NCI-H82 treated with DMSO at 0.1 percent for 48 hours (cell line): ENCODE data around the gene LRCH2.
"Not testable (repeated sequence)": the region's sequence is repeated elsewhere in the genome, so short reads cannot be mapped to it uniquely, and the experiment has no call there.

Source experiments
- DNase-seq: peaks from one replicate; lab custom pipeline; 2025; ENCODE audit not compliant: unreplicated experiment; lab: John Stamatoyannopoulos, UW

LRCH2 gene, protein sequence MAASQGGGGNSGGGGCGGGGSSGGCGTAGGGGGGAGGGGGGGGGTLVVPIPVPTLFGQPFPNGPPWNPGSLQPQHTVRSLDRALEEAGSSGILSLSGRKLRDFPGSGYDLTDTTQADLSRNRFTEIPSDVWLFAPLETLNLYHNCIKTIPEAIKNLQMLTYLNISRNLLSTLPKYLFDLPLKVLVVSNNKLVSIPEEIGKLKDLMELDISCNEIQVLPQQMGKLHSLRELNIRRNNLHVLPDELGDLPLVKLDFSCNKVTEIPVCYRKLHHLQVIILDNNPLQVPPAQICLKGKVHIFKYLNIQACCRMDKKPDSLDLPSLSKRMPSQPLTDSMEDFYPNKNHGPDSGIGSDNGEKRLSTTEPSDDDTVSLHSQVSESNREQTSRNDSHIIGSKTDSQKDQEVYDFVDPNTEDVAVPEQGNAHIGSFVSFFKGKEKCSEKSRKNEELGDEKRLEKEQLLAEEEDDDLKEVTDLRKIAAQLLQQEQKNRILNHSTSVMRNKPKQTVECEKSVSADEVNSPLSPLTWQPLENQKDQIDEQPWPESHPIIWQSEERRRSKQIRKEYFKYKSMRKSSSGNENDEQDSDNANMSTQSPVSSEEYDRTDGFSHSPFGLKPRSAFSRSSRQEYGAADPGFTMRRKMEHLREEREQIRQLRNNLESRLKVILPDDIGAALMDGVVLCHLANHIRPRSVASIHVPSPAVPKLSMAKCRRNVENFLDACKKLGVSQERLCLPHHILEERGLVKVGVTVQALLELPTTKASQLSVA

GRCh38 chrX:115233497-115234455 lies at the start of gene LRCH2:
Gene LRCH2 (minus strand): TSS chrX:115234096. CDS start chrX:115234041, 55 bp downstream.
- DNase-seq: peak; percentile 19

DNA sequence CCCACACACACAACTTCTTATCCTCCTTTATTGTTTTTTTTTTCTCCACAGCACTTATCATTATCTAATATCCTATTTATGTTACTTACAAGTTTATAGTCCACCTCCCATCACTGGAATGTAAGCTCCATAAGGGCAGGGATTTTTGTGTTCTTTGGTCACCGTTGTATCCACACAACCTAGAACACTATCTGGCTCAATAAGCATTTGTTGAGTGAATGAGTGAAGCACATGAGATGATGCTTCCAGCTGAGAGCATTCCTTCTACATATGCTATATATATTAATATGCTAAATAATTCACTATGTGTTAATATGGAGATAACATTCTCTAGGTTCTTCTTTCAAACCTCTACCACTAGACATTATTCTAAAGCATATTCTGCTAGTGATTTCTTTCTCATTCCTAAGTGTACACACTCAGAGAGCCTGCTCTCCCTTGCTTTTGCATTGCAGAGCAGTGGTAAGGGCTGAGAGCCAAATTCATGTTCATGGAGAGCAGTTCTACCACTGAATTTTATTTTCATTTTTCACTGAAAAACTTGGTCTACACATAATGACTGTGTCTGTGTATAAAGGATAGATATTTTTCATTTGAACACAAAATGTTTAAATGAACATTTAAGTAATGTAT lies 35.3 kb upstream of the LRCH2 start:
- DNase-seq: no peak

GRCh38 chrX:115268421-115268820 lies 34.5 kb upstream of the LRCH2 start:
- no peak for DNase-seq

DNA sequence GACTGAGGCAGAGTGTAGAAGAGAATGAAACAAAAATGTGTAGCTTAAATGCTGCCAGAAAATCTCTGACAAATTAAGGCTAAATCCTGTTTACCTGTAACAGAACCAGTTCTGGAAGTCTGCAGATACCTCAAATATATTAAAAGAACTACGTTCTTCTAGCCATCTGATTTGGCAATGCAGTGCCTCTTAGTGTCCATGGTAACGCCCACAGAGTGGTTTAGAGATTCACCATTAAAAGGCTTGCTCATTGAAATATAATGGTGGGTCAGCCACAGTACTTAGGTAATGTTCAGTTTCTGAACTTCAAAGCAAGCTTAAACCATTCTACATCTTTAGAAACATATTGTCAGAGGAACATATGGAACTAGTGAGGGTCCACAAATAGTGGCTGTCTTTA lies 32.4 kb upstream of the LRCH2 start:
- no peak for DNase-seq

DNA sequence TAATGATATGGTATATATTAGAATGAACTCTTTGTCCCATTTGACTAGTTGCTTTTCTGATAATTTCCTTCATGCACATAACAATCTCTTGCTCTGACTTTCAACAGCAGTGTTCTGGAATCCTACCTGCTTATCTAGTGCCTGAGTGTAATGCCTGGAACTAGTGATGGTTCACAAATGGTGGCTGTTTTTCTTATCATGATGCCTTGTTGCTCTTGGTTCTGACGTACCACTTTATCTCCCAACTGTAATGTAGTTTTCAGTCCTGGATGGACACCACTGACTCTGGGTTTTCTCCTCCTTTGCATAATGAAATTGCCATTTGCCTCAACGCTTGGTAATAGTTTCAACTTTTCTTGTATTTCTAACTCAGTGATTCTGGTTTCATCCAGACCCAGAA lies 30.1 kb upstream of the LRCH2 start:
- no peak for DNase-seq

DNA sequence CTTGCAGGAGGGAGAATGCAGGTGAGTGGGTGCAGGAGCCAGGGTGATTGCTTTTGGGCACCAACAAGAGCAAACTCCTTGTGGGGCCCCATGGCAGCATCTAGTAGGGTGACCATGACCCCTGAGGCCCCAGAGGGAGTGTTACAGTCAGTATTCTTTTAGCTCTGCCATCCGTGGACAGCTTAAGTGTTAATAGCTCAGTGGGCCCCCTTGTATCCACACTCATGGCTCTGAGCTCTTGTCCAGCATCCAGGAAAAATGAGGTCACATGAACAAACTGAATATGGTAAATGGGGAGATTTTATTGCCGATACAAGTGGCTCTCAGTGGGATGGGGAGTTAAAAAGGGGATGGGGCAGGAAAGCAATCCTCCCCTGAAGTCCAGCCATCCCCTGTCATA lies 27.3 kb upstream of the LRCH2 start:
- DNase-seq: no peak

DNA sequence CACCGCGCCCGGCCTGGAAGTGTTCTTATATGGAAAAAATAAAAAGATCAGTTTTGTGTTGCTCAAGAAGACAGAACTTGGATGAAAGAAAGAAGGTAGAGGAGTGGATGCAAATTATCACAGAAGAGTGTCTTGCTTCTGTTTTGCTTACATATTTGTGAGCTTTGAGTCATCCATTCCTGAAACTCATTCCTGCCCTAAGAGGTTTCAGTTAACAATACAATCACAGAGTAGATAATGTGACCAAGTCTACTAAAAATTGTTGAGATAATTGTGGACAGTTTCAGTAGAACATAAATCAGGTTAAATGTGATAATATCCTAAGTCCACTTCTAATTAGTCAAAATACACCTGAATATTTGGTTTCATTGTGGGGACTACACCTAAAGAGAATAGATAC lies 26.4 kb upstream of the LRCH2 start:
- no peak for DNase-seq

DNA sequence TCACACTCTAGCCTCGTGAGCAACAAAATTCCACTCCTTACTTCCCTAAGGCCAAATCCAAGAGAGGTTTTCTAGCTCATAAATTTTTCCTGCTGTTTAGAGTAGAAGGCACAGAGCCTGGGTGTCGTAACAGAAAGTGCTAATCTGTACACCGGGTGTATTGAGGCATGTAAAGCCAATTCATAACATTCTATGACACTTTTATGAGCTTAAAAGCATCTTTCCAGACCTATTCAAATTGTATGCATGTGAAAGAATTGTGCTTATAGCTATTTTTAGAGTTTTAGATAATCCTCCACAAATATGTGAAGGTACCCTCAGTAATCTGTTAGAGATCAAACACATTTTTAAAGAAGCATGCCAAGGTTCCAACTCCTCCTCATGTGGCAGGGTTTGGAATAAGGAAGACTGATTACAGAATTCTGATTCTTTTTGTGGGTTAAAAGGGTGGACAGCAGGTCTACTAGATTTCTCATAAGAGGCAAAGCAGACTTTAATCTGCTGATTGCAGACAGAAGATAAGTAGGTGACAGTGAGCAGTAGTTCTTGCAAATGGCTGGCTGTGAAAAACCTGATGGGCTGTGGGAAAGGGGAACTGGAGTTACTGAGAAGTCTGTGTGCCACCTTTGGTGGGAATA lies 25.5 kb upstream of the LRCH2 start:
- DNase-seq: no peak

GRCh38 chrX:115257711-115258110 lies 23.8 kb upstream of the LRCH2 start:
- DNase-seq: no peak

- DNase-seq: no peak
Measured at GRCh38 chrX:115255003-115255402, 21.1 kb upstream of the LRCH2 start.

- DNase-seq: no peak
Measured at GRCh38 chrX:115251458-115252233, 17.8 kb upstream of the LRCH2 start.

DNA sequence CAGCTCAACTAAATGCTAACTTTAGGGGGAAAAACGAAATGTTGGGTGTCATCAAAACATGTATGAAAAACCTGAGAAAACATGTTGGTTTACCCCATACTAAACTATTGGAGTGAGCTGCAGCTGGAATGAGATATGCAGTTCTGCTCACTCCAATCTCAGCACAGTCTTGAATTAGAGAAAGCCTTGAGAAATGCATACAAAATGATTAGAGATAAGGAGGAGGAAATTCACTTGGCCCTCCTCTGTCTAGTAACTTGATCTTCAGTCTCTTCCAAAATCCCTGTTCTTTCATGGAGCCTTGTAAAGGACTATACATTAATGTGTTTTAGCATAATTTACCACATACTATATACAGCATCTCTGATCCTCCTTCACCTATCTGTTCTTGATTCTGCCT lies 3.2 kb upstream of the LRCH2 start:
- no peak for DNase-seq

DNA sequence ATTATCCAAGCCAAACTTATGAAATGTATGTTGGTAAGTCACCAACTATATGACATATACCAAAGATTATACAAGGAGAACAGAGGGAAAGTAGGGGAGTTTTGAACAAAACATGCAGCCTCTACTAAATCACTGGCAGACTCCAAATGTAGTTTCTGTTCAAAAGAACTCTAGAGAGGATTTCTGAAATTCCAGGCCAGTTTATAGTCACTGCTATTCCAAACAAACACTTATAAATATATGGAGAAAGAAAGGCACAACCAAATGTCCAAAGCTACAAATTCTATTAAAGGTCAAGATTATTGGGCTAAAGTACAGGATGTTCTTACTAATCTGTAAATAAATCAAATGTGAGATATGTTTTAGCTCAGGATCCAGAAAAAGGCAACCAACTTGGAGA lies 2.7 kb upstream of the LRCH2 start:
- no peak for DNase-seq

DNA sequence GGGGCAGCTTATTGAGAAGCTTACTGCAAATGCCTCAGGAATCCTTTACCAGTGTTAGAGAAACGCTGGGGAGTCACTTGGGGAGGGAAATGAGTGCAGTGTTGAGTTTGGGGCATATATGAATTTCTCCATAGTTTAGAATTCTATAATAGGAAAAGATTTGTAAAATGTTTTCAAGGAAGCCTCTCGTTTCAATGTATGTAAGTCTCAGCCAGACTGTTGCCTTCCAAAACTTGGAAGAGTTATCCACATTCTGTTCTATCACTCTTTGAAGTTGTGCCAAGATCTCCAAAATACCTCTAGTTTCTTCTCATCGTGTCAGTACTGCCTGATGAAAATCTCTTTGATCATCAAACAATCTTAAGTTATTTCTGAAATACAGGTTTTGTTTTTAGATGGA lies 565 bp upstream of the LRCH2 start:
- DNase-seq: no peak

GRCh38 chrX:115232933-115233496 lies 881 bp downstream of the LRCH2 start:
- DNase-seq: no peak

GRCh38 chrX:115229337-115230003 lies 4.4 kb downstream of the LRCH2 start:
- DNase-seq: no peak

GRCh38 chrX:115226929-115227328 lies 7.0 kb downstream of the LRCH2 start:
- peak; percentile 5 for DNase-seq

DNA sequence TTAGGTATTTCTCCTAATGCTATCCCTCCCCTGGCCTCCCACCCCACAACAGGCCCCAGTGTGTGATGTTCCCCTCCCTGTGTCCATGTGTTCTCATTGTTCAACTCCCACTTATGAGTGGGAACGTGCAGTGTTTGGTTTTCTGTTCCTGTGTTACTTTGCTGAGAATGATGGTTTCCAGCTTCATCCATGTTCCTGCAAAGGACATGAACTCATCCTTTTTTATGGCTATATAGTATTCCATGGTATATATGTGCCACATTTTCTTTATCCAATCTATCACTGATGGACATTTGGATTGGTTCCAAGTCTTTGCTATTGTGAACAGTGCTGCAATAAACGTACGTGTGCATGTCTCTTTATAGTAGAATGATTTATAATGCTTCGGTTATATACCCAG lies 16.6 kb downstream of the LRCH2 start:
- not testable (repeated sequence) for DNase-seq

DNA sequence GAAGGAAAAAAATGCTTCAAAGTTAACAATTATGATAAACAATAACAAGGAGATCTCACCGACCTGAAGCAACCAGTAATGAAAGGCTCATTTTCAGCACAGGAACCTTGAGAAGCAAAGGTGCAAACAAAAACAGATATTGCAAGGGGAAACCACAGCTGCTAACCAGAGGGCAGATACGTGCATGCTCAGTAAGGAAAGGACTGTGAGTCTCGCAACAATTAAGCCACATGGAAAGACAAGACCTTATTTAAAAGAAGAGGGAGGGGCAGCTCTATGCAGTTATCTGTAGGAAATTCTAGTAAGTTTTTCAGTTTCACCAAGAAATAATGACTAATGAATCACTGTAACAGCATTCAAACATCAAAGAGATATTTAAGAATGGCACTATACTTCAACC lies 19.3 kb downstream of the LRCH2 start:
- no peak for DNase-seq
